Muscle layer of duodenum (tissue), 2 donors: ENCODE measurements around the gene B4GALT1.

Experiments
- H3K27ac ChIP-seq: one replicate; pipeline ENCODE4 v1.7.0; 2013; ENCODE audit warnings: mild to moderate bottlenecking, low read length
- H3K27me3 ChIP-seq: one replicate; pipeline ENCODE4 v1.7.0; 2013; ENCODE audit warnings: low read depth, mild to moderate bottlenecking, control low read depth, low read length
- H3K36me3 ChIP-seq, 2 donors: one replicate each; pipeline ENCODE4 v1.7.0; 2013; ENCODE audit warnings: low read length in 2 of 2, control low read depth in 1 of 2, mild to moderate bottlenecking in 1 of 2; ENCODE audit not compliant: insufficient read depth in 2 of 2, control insufficient read depth in 1 of 2
- H3K4me1 ChIP-seq, 2 donors: one replicate each; pipeline ENCODE4 v1.7.0; 2013; ENCODE audit warnings: low read length in 2 of 2, mild to moderate bottlenecking in 2 of 2, control low read depth in 1 of 2, moderate library complexity in 1 of 2; ENCODE audit not compliant: insufficient read depth in 2 of 2, control insufficient read depth in 1 of 2
- H3K4me3 ChIP-seq, 2 donors: one replicate each; pipeline ENCODE4 v1.7.0; 2013; ENCODE audit warnings: low read length in 2 of 2, low read depth in 1 of 2, mild to moderate bottlenecking in 1 of 2
- H3K9me3 ChIP-seq, 2 donors: one replicate each; pipeline ENCODE4 v1.7.0; 2013; ENCODE audit warnings: low read length in 2 of 2, control low read depth in 1 of 2, mild to moderate bottlenecking in 1 of 2; ENCODE audit not compliant: control insufficient read depth in 1 of 2
- donor health status: healthy.

Gene B4GALT1

GRCh38 chr9:33111631-33112030 lies 55.5 kb downstream of the B4GALT1 start:
- Histone ChIP-seq H3K9me3 (no peaks in the 10 kb centered on the region), H3K4me3 (no peak overlapping the region), H3K36me3 (peaks cover 22 to 45% of the 10 kb centered on the region in 2 donors), H3K27me3 (no peaks in the 10 kb centered on the region), H3K4me1 (no peaks in the 10 kb centered on the region), H3K27ac (no peak overlapping the region)

- no peaks in the 10 kb centered on the region for H3K27me3 ChIP-seq
- no peaks in the 10 kb centered on the region for H3K9me3 ChIP-seq
- no peaks in the 10 kb centered on the region for H3K4me1 ChIP-seq
- no peak overlapping the region for H3K4me3 ChIP-seq
- H3K36me3 ChIP-seq: peaks cover 20 to 45% of the 10 kb centered on the region in 2 donors
- no peak overlapping the region for H3K27ac ChIP-seq
These were observed 56.5 kb downstream of the B4GALT1 start for GRCh38 chr9:33110686-33111085.

- Histone ChIP-seq H3K4me3 (no peak overlapping the region), H3K27ac (no peak overlapping the region), H3K9me3 (no peaks in the 10 kb centered on the region), H3K27me3 (no peaks in the 10 kb centered on the region), H3K36me3 (peaks cover 17 to 41% of the 10 kb centered on the region in 2 donors), H3K4me1 (no peaks in the 10 kb centered on the region)
These were observed 57.1 kb downstream of the B4GALT1 start for GRCh38 chr9:33109850-33110595.

- no peak overlapping the region for H3K4me3 ChIP-seq
These were observed 58.0 kb downstream of the B4GALT1 start for GRCh38 chr9:33109097-33109496.

GRCh38 chr9:33108472-33108871 lies 58.7 kb downstream of the B4GALT1 start:
- Histone ChIP-seq H3K9me3 (no peaks in the 10 kb centered on the region), H3K27me3 (no peaks in the 10 kb centered on the region), H3K36me3 (peaks cover 14 to 28% of the 10 kb centered on the region in 2 donors), H3K4me3 (no peak overlapping the region), H3K4me1 (no peaks in the 10 kb centered on the region), H3K27ac (no peak overlapping the region)

More at GRCh38 chr9:33109097-33109496, 58.0 kb downstream of the B4GALT1 start:
- no peak overlapping the region for H3K27ac ChIP-seq
- no peaks in the 10 kb centered on the region for H3K9me3 ChIP-seq
- H3K36me3 ChIP-seq: peaks cover 17 to 34% of the 10 kb centered on the region in 2 donors
- no peaks in the 10 kb centered on the region for H3K27me3 ChIP-seq
- no peaks in the 10 kb centered on the region for H3K4me1 ChIP-seq

GRCh38 chr9:33107762-33108161 lies 59.4 kb downstream of the B4GALT1 start:
- H3K36me3 ChIP-seq: peaks cover 7 to 21% of the 10 kb centered on the region in 2 donors
- H3K9me3 ChIP-seq: no peaks in the 10 kb centered on the region
- no peak overlapping the region for H3K4me3 ChIP-seq
- no peaks in the 10 kb centered on the region for H3K27me3 ChIP-seq
- H3K4me1 ChIP-seq: no peaks in the 10 kb centered on the region
- H3K27ac ChIP-seq: peak overlapping the region; percentile 5

GRCh38 chr9:33106827-33107621 lies 60.1 kb downstream of the B4GALT1 start:
- Histone ChIP-seq H3K27me3 (no peaks in the 10 kb centered on the region), H3K9me3 (no peaks in the 10 kb centered on the region), H3K4me1 (no peaks in the 10 kb centered on the region), H3K36me3 (peaks cover 5 to 14% of the 10 kb centered on the region in 2 donors), H3K4me3 (no peak overlapping the region), H3K27ac (peak overlapping the region; percentile 41)

GRCh38 chr9:33106372-33106771 lies 60.8 kb downstream of the B4GALT1 start:
- H3K4me3 ChIP-seq: no peak overlapping the region
- peaks cover 5 to 8% of the 10 kb centered on the region in 2 donors for H3K36me3 ChIP-seq
- H3K9me3 ChIP-seq: no peaks in the 10 kb centered on the region
- H3K4me1 ChIP-seq: no peaks in the 10 kb centered on the region
- no peaks in the 10 kb centered on the region for H3K27me3 ChIP-seq
- no peak overlapping the region for H3K27ac ChIP-seq

- Histone ChIP-seq H3K27me3 (no peaks in the 10 kb centered on the region), H3K36me3 (peaks cover 2 to 3% of the 10 kb centered on the region in 2 donors), H3K4me3 (no peak overlapping the region), H3K4me1 (no peaks in the 10 kb centered on the region), H3K27ac (no peak overlapping the region), H3K9me3 (no peaks in the 10 kb centered on the region)
These were observed 61.2 kb downstream of the B4GALT1 start for GRCh38 chr9:33105959-33106358.

- Histone ChIP-seq H3K27me3 (no peaks in the 10 kb centered on the region), H3K27ac (no peak overlapping the region), H3K4me1 (no peaks in the 10 kb centered on the region), H3K4me3 (no peak overlapping the region), H3K36me3 (no peaks in the 10 kb centered on the region), H3K9me3 (no peaks in the 10 kb centered on the region)
These were observed 61.6 kb downstream of the B4GALT1 start for GRCh38 chr9:33105504-33105903.

- H3K27ac ChIP-seq: no peak overlapping the region
- no peaks in the 10 kb centered on the region for H3K4me1 ChIP-seq
- no peaks in the 10 kb centered on the region for H3K27me3 ChIP-seq
- H3K4me3 ChIP-seq: no peak overlapping the region
- no peaks in the 10 kb centered on the region for H3K9me3 ChIP-seq
- no peaks in the 10 kb centered on the region for H3K36me3 ChIP-seq
These were observed 62.7 kb downstream of the B4GALT1 start for GRCh38 chr9:33104401-33104800.
